IPS-11a (cell line): ENCODE data around the gene THOC6.
"Not testable (repeated sequence)": the region's sequence is repeated elsewhere in the genome, so short reads cannot be mapped to it uniquely, and the experiment has no call there.

Experiments used
- H3K4me3 ChIP-seq: one replicate; pipeline ENCODE4 v1.5.1; 2013; ENCODE audit warnings: low read depth, low read length, control low read depth

The THOC6 gene

GRCh38 chr16:3052571-3053329 is 28.9 kb downstream of the THOC6 start:
- H3K4me3 ChIP-seq, result not testable (repeated sequence)

- not testable (repeated sequence) for H3K4me3 ChIP-seq
Observed at GRCh38 chr16:3053330-3053710, 29.5 kb downstream of the THOC6 start.

- H3K4me3 ChIP-seq, result no peak overlapping the region
Observed at GRCh38 chr16:3054965-3055733, 31.3 kb downstream of the THOC6 start.

- H3K4me3 ChIP-seq, result not testable (repeated sequence)
Observed at GRCh38 chr16:3055734-3056115, 31.9 kb downstream of the THOC6 start.

GRCh38 chr16:3056336-3057180 is 32.7 kb downstream of the THOC6 start:
- H3K4me3 ChIP-seq, result no peak overlapping the region

- no peak overlapping the region for H3K4me3 ChIP-seq
Observed at GRCh38 chr16:3057181-3058138, 33.6 kb downstream of the THOC6 start.

GRCh38 chr16:3058139-3059030 is 34.5 kb downstream of the THOC6 start:
- H3K4me3 ChIP-seq, result peak overlapping the region; percentile 62

GRCh38 chr16:3059041-3059722 is 35.3 kb downstream of the THOC6 start:
- peak overlapping the region; percentile 62 for H3K4me3 ChIP-seq

- no peak overlapping the region for H3K4me3 ChIP-seq
Observed at GRCh38 chr16:3059723-3060242, 35.9 kb downstream of the THOC6 start.

GRCh38 chr16:3060339-3061127 is 36.7 kb downstream of the THOC6 start:
- no peak overlapping the region for H3K4me3 ChIP-seq

GRCh38 chr16:3062553-3062952 is 38.7 kb downstream of the THOC6 start:
- H3K4me3 ChIP-seq, result no peak overlapping the region

- H3K4me3 ChIP-seq, result no peak overlapping the region
Observed at GRCh38 chr16:3063625-3064386, 40.0 kb downstream of the THOC6 start.

- H3K4me3 ChIP-seq, result no peak within 1 kb of the TSS
Observed at GRCh38 chr16:3065069-3065741, 41.4 kb downstream of the THOC6 start, which contains the start of gene IL32. IL32 (plus strand) TSS chr16:3065640; CDS start chr16:3065812, 172 bp downstream.

GRCh38 chr16:3065742-3066439 is 42.1 kb downstream of the THOC6 start:
- no peak overlapping the region for H3K4me3 ChIP-seq

- H3K4me3 ChIP-seq, result no peak overlapping the region
Observed at GRCh38 chr16:3066440-3066748, 42.6 kb downstream of the THOC6 start.

- no peak overlapping the region for H3K4me3 ChIP-seq
Observed at GRCh38 chr16:3068487-3068886, 44.7 kb downstream of the THOC6 start.
